Left renal cortex interstitium (tissue), 4 donors: ENCODE results near the gene TNFAIP3. TPM values are rescaled to one million over a fixed set of nuclear protein-coding genes. Genes with fewer than 3 reads are reported as not detected.
"Not testable (repeated sequence)": the region's sequence is repeated elsewhere in the genome, so short reads cannot be mapped to it uniquely, and the experiment has no call there.

Experiments
- DNase-seq, 4 donors: peaks; one replicate each; pipeline ENCODE4 v3.0.0-alpha.2; 2013; ENCODE audit warnings: low read depth in 4 of 4, low spot score in 2 of 4, missing footprints in 1 of 4
- polyA plus RNA-seq, 4 donors: library from polyadenylated mRNA; unstranded; fragments of 120-200 nt; gene quantifications; one replicate each; pipeline ENCODE4 v1.2.1, GENCODE V29; 2013; ENCODE audit not compliant: insufficient read length in 4 of 4

Gene TNFAIP3
- polyA plus RNA-seq = 1 to 10 TPM; 7.5 to 9.3 (median 8.2) TPM

DNA sequence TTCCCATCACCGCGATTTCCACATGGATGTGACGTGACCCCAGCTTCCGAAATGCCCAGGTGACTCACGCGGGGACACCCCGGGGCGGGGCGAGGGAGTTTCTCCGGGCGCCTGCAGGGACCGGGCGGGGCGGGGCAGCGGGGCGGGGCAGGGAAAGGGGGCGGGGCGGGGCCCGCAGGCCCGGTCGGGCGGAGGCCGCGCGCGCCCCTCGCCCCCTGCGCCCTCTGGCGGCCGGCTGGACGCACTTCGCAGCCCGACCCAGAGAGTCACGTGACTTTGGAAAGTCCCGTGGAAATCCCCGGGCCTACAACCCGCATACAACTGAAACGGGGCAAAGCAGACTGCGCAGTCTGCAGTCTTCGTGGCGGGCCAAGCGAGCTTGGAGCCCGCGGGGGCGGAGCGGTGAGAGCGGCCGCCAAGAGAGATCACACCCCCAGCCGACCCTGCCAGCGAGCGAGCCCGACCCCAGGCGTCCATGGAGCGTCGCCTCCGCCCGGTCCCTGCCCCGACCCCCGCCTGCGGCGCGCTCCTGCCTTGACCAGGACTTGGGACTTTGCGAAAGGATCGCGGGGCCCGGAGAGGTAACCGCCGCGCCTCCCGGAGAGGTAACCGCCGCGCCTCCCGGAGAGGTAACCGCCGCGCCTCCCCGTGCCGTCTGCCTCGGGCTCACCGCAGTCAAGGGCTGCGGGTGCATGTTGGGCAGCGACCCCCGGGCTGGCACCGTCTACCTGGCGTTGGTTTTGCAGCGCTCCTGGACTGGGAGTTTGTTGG, at the start of gene TNFAIP3:
TNFAIP3 (plus strand) TSS at position 346 of the 771 bp plus-strand sequence. CDS start 3,969 bp downstream, outside the sequence.
- DNase-seq = peak; percentile 65 to 88 (median 76)

DNA sequence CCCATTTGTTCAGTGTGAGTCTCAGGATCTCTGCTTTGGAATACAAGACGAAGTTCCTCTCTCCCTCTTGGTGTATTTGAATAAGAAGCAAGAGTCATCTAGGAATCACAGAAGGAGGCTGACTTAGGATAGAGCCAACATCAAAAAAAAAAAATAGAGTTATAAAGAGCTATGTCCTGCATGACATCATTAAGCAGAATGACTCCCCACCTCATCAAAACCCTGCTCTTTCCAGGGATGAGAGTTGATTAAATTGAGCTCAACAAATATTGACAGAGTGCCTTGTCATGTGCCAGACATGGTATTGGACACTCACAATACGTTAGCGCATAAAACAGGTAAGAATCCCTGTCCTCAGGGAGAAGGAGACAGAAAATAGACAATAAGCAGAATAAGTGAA, 48.6 kb upstream of the TNFAIP3 start:
- DNase-seq = no peak

DNA sequence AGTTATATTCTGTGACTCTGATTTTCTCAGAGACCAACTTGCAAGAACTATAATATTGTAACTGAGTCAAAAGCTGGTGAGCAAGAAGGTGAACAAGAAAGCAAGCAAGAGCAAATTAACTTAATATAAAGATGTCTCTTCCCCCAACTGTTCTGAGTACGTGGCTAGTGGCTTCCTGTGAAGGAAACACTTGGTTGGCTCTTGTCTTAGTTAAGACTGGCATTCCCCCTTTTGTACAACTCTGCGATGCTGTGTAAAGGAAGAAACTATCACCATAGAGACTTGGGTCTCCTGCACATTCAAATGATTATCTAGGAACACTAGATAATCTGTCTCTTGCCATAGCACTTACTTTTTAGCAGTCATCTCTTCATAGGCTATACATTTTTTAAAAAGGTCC, 47.3 kb upstream of the TNFAIP3 start:
- no peak for DNase-seq

DNA sequence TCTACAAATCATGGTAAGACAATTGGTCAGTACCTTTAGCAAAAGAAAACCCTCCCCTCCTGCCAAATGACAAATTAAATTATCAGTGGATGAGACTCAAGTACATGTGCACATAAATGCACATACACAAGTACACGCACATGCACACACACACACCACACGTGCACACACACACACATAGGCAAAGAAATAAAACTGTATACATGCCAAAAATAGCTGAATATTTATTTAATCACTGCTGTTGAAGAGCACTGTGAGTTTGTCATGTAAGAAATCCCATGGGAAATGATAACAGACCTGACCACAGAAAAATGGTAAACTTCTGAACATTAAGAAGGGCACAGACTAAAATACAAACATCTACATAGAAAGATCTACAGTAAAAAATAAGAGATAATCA, 46.6 kb upstream of the TNFAIP3 start:
- no peak for DNase-seq

DNA sequence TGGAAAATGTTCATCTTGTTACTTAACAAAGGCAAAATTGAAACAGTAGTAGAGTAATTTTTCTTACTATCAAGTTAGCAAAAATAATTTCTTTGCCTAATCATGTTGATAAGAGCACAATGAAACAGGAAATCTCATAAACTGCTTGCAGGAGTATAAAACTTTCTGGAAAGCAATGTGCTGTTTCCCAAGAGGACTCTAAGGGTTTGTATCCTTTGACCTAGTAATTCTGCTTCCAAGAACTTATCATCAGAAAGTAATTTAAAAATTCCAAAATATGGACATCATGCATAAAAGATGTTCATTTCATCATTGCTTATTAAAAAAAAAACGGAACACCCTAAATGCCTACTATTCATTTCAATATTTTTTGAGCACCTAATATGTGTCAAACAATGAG, 46.1 kb upstream of the TNFAIP3 start:
- DNase-seq = no peak

DNA sequence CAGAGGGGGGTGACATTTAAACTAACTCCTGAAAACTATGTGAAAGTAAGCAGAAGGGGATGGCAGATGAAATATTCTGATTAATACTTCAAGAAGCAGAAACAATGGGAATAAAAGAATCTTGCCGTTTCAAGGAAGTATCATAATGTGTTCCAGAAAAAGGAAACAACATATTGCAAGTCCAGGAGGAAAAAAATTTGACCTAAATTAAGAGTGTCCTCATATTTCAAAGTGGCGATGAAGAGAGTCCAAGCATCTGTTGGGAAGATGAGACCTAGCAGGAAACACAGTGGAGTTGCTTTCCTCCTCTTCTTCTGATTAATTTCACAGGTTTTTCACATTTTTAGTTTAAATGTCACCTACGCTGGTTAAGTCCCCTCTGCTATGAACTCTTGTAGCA, 45.6 kb upstream of the TNFAIP3 start:
- DNase-seq = no peak

DNA sequence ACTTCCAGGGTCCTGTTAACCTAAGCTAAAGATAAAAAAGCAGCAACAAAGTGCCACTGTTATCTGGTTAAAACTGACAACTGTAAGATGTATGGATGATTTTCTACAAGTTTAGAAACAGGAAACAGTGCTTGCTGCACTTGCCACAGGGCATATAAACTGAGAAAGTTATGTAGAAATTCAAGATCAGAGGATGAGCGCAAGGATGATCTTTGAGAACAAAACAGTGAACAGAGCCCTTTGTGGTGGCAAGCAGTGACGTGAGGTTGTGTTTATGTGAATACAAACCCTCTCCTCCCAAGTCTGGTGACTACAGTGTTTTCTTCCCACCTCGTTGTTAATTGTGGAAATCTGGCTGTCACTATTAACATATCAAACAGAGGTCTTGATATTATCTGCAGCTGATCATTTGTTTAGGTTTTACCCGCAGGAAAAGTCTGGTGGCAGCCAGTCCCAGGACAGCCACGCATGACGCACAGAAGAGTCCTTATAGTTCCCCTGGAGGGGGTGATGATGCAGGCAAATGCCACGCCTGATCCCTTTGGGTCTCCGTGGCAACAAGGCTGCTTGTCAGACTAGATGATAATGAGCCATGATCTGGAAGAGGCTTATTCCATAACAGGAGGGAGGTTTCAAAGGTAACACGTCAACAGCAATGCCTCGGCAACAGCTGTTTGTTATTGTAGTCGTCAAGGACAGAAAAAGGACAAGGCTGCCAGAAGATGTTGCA, 43.1 kb upstream of the TNFAIP3 start:
- no peak for DNase-seq

DNA sequence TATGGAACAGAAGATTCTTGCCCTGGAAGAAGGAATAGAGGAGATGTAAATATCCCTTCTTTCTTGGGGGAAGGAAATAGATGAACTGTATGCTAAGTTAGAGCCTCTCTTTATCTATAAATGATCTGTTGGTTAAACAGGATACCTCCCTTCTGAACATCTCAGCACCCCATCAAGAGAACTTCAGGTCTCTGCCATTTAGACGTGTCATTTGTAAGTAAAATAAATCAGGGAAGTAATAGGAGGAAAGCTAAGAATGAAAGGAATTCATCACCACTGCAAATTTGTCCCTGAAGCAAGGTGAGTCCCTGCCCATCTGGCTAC, 42.5 kb upstream of the TNFAIP3 start:
- DNase-seq = no peak

DNA sequence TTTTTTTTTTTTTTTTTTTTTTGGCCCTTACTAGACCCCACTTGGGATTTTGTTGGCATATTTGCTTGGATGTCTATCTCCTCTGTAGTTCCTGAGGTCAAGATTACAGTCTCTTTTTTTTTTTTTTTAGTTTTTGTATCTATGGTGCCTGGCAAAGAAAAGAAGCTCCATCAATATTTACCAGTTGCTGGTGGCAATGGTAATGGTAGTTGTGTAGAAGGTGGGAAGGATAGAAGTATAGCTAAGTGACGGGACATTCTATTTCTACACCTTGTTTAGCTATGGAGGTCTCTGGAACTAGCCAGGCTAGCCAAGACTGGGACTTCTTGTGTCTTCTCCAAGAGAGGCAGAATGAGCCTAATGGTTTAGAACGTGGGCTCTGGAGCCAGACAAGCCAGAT, 42.2 kb upstream of the TNFAIP3 start:
- no peak for DNase-seq

DNA sequence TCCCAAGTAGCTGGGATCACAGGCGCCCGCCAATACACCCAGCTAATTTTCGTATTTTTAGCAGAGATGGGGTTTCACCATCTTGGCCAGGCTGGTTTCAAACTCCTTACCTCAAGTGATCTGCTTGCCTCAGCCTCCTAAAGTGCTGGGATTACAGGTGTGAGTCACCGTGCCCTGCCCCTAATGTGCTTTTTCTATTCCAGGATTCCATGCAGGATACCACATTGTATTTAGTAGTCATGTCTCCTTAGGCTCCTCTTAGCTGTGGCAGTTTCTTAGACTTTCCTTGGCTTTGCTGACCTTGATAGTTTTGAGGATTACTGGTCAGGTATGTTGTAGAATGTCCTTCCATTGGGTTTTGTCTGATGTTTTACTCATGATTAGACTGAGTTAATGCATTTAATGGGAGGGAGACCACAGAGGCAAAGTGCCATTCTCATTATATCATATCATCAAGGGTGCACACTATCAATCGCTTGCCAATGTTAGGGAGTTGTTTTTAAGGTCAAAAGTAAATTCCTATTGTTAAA, 39.6 kb upstream of the TNFAIP3 start:
- no peak for DNase-seq

DNA sequence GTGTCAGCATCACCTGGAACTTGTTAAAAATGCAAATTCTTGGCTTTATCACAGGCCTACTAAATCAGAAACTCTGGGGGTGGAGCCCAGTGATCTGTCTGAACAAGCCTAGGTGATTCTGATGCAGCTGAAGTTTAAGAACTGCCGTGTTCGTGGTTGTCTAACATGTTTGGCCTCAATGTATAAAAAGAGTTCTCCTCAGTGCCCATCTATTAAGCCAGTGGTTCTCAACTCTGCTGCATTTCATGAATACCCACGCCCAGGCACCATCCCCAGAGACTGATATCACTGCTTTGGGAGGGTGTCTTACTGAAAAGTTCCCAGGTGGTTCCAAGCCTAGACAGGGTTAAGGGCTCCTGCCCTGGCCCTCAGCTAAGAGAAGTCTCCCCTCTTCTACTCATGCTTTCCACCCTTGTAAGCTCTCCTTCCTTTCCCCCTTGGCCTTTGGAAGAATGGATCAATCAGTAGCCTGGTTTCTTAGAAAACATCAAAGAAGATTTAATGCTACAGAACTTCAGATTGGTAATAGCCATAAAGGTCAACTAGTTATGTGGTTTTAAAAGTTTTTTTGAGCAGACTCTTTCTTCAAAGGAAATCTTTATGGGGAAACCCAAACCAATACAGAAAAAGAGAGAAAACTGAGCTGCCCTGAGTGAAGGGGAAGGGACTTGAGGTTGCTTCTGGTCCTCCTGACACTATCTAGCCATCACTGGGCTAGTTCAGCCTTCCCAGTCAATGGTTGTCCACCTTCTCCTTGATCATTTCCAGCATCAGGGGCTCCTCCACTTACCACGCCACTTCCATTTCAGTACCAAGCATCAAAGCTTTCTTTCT, 38.9 kb upstream of the TNFAIP3 start:
- no peak for DNase-seq

DNA sequence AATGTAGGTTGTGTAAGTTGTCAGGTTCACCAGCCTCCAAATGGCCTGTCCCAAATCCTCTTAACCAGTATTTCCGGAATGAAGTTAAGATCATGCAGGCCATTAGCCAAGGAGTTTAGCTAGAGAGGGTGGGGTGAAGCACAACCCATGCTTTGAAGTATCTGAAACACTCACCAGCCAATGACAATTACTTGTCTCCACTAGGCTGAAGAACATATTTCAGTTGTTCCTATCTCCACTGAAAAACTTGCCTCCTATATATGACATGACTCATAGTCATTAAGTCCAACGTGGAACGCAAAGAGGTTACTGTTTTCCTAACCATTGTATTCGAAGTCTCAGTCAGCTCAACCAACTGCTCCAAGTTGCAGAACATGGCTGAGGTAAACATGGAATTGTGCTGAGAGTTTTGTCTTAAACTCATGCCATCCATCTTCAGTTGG, 37.4 kb upstream of the TNFAIP3 start:
- DNase-seq = no peak

DNA sequence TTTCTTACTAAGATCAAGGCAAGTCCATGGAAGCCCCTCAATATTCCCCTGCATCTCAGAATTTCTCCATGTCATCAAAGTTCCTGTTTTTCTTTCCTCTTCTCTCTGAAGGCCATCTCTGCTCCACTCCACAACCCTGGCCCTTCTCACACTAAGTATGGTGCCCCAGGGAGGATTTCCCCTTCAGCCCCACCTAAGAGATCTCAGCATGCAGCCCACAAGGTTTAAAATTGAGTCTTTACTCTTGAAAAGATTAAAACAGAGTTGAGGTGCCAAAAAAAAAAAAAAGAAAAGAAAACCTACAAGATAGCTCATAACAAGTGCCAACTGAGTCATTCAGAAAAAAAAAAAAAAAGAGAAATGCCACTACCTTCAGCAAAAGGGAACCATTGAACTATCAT, 36.5 kb upstream of the TNFAIP3 start:
- no peak for DNase-seq

DNA sequence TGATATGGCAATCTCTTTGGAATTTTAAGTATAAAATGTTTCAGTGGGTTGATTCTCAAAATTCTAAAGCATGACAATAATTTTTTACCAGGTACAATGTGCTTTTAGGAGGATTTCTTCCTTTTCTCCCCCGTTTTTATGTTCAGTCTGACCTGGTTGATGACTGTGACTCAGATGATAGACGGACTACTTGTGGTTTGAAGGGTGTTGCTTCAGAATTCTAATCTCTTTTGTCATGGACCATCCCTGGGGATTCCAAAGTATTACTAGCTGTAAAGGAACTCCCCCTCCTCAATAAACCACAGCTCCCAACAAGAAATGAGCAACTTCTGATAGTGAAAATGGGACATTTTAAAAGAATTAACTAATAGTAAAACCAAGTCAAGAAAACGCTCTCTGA, 34.9 kb upstream of the TNFAIP3 start:
- no peak for DNase-seq

DNA sequence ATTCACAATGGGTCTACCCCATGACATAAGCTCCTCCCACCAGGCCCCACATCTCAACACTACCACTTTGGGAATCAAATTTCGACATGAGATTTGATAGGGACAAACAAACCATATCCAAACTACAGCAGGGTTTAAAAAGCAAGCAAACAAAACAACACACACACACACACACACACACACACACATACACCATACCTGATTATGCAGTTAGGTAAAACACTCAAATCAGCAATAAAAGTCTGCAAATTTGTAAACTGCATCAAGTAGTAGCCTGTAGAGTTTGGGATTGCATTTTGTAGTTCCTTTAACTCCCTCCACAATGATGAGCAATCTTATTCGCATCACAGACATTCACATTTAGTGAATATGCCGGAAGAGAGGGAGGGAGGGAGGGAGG, 32.6 kb upstream of the TNFAIP3 start:
- DNase-seq = no peak

DNA sequence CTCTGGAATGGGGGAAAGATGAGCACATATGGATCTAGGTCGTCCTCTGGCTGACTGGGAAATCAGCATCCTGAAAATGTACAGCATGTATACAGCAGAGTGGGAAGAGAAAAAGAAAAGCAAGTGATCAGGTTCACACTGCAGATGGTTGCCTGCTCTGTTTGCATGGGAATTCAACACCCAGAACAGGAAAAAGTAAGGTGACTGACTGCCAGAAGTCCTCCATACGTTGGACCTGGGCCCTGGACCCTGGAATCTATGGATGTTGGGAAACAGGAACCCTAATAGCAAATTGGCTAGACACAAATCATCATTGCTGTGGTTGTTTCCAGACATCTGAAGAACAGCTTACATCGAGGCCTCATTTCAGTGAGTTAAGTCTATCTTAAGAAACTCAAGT, 30.3 kb upstream of the TNFAIP3 start:
- DNase-seq = no peak

DNA sequence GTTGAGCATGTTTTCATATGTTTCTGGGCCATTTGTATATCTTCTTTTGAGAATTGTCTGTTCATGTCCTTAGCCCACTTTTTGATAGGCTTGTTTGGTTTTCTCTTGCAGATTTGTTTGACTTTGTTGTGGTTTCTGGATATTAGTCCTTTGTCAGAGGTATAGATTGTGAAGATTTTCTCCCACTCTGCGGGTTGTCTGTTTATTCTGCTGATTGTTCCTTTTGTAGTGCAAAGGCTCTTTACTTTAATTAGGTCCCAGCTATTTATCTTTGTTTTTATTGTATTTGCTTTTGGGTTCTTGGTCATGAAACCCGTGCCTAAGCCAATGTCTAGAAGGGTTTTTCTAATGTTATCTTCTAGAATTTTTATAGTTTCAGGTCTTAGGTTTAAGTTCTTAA, 29.0 kb upstream of the TNFAIP3 start:
- DNase-seq = not testable (repeated sequence)

DNA sequence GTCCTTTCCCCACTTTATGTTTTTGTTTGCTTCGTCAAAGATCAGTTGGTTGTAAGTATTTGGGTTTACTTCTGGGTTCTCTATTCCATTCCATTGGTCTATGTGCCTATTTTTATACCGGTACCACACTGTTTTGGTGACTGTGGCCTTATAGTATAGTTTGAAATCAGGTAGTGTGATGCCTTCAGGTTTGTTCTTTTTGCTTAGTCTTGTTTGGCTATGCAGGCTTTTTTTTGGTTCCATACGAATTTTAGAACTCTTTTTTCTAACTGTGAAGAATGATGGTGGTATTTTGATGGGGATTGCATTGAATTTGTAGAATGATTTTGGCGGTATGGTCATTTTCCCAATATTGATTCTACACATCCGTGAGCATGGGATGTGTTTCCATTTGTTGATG, 28.5 kb upstream of the TNFAIP3 start:
- not testable (repeated sequence) for DNase-seq

DNA sequence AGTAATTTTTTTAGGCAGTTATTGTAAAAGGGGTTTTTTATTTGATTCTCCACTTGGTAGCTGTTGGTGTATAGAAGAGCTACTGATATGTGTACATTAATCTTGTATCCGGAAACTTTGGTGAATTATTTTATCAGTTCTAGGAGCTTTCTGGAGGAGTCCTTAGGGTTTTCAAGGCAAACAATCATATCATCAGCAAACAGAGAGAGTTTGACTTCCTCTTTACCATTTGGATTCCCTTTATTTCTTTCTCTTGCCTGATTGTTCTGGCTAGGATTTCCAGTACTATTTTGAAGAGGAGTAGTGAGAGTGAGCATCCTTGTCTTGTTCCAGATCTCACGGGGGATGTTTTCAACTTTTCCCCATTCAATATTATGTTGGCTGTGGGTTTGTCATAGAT, 28.0 kb upstream of the TNFAIP3 start:
- no peak for DNase-seq

DNA sequence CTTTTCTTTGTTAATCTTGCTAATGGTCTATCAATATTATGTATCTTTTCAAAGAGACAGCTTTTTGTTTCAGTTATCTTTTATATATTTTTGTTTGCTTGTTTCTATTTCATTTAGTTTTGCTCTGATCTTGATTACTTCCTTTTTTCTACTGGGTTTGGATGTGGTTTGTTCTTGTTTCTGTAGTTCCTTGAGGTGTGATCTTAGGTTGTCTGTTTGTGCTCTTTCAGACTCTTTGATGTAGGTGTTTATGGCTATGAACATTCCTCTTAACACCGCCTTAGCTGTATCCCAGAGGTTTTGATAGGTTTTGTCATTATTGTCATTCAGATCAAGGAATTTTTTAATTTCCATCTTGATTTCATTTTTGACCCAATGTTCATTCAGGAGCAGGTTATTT, 26.8 kb upstream of the TNFAIP3 start:
- no peak for DNase-seq

DNA sequence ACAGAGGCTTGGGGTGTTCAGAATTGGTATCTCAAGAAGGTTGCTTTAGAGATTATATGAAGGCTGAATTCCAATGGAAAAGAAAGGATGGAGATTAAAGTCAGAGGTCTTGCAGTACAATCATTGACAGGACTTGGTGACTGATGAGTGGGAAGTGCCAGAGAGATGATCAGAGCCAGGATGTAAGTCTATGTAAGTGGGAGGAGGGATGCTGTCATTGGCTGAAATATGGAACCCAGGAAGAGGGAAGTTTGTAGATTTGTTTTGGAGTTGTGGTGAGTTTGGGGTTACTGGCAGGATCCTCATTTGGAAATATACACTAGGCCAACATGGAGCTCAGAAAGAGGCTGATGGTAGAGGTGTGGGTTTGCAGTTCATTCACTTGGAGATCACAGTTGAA, 23.8 kb upstream of the TNFAIP3 start:
- DNase-seq = no peak
